Measurements from ENCODE around the gene UBALD2.

DNA sequence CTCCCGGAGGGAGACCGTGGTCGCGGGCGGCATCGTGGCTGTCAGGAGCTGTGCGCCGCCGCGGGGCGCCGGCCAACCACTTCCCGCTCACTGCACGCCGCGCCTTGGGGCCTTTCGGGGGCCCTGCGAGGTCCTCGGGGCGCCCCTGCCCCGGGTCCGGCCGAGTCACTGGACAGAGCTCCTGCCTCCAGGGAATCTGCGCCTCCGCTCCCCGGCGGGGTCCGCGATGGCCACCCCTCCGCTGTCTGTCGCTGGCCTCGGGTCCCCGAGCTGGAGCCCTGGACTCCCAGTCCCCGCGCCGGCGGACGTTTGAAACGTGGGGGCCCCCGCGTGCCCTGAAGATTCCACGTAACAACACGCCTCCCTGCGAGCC is 42.8 kb downstream of the UBALD2 start, which contains the start of gene QRICH2:
- TF ChIP-seq POLR2AphosphoS5 (IDR thresholded peaks at IDR 0.05): no peak
- TF ChIP-seq, protein P1, sequence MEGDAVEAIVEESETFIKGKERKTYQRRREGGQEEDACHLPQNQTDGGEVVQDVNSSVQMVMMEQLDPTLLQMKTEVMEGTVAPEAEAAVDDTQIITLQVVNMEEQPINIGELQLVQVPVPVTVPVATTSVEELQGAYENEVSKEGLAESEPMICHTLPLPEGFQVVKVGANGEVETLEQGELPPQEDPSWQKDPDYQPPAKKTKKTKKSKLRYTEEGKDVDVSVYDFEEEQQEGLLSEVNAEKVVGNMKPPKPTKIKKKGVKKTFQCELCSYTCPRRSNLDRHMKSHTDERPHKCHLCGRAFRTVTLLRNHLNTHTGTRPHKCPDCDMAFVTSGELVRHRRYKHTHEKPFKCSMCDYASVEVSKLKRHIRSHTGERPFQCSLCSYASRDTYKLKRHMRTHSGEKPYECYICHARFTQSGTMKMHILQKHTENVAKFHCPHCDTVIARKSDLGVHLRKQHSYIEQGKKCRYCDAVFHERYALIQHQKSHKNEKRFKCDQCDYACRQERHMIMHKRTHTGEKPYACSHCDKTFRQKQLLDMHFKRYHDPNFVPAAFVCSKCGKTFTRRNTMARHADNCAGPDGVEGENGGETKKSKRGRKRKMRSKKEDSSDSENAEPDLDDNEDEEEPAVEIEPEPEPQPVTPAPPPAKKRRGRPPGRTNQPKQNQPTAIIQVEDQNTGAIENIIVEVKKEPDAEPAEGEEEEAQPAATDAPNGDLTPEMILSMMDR (IDR thresholded peaks at IDR 0.05): no peak

All from breast epithelium (tissue), 3 donors.